ENCODE results near the gene ARHGAP44.

The ARHGAP44 gene

GRCh38 chr17:12815642-12816141, 26.4 kb downstream of the ARHGAP44 start:
- Histone ChIP-seq H3K4me1 (ENCODE audit: control insufficient read depth, insufficient read depth, low read length, unreplicated experiment) (peaks cover 2% of the 10 kb centered on the region), H3K79me2 (ENCODE audit: control insufficient read depth, insufficient read depth, low read length, unreplicated experiment) (no peaks in the 10 kb centered on the region), H3K36me3 (ENCODE audit: insufficient read depth, low read length) (no peaks in the 10 kb centered on the region), H3K27me3 (ENCODE audit: insufficient read depth, low read length) (no peaks in the 10 kb centered on the region), H2AFZ (ENCODE audit: low read length, unreplicated experiment) (no peak overlapping the region), H3K27ac (ENCODE audit: low read depth, low read length) (no peak overlapping the region), H3K4me3 (ENCODE audit: low read depth, low read length) (no peak overlapping the region)

GRCh38 chr17:12821376-12821940, 32.2 kb downstream of the ARHGAP44 start:
- Histone ChIP-seq H3K36me3 (ENCODE audit: insufficient read depth, low read length) (no peaks in the 10 kb centered on the region), H3K27ac (ENCODE audit: low read depth, low read length) (peak overlapping the region; percentile 47), H3K27me3 (ENCODE audit: insufficient read depth, low read length) (no peaks in the 10 kb centered on the region), H3K79me2 (ENCODE audit: control insufficient read depth, insufficient read depth, low read length, unreplicated experiment) (no peaks in the 10 kb centered on the region), H3K4me1 (ENCODE audit: control insufficient read depth, insufficient read depth, low read length, unreplicated experiment) (peaks cover 15% of the 10 kb centered on the region), H2AFZ (ENCODE audit: low read length, unreplicated experiment) (peak overlapping the region; percentile 24), H3K4me3 (ENCODE audit: low read depth, low read length) (peak overlapping the region; percentile 53)

- no peak overlapping the region for H3K27ac ChIP-seq (ENCODE audit: low read depth, low read length)
- no peaks in the 10 kb centered on the region for H3K79me2 ChIP-seq (ENCODE audit: control insufficient read depth, insufficient read depth, low read length, unreplicated experiment)
- H3K4me3 ChIP-seq (ENCODE audit: low read depth, low read length), result no peak overlapping the region
- no peaks in the 10 kb centered on the region for H3K36me3 ChIP-seq (ENCODE audit: insufficient read depth, low read length)
- no peak overlapping the region for H2AFZ ChIP-seq (ENCODE audit: low read length, unreplicated experiment)
- H3K27me3 ChIP-seq (ENCODE audit: insufficient read depth, low read length), result no peaks in the 10 kb centered on the region
- H3K4me1 ChIP-seq (ENCODE audit: control insufficient read depth, insufficient read depth, low read length, unreplicated experiment), result peaks cover 5% of the 10 kb centered on the region
Observed at GRCh38 chr17:12826431-12826830, 37.1 kb downstream of the ARHGAP44 start.

GRCh38 chr17:12830777-12831247, 41.5 kb downstream of the ARHGAP44 start:
- Histone ChIP-seq H3K4me3 (ENCODE audit: low read depth, low read length) (no peak overlapping the region), H3K27me3 (ENCODE audit: insufficient read depth, low read length) (no peaks in the 10 kb centered on the region), H3K79me2 (ENCODE audit: control insufficient read depth, insufficient read depth, low read length, unreplicated experiment) (no peaks in the 10 kb centered on the region), H3K27ac (ENCODE audit: low read depth, low read length) (no peak overlapping the region), H2AFZ (ENCODE audit: low read length, unreplicated experiment) (no peak overlapping the region), H3K36me3 (ENCODE audit: insufficient read depth, low read length) (no peaks in the 10 kb centered on the region), H3K4me1 (ENCODE audit: control insufficient read depth, insufficient read depth, low read length, unreplicated experiment) (no peaks in the 10 kb centered on the region)

- Histone ChIP-seq H3K36me3 (ENCODE audit: insufficient read depth, low read length) (no peaks in the 10 kb centered on the region), H3K27ac (ENCODE audit: low read depth, low read length) (no peak overlapping the region), H2AFZ (ENCODE audit: low read length, unreplicated experiment) (no peak overlapping the region), H3K4me3 (ENCODE audit: low read depth, low read length) (no peak overlapping the region), H3K79me2 (ENCODE audit: control insufficient read depth, insufficient read depth, low read length, unreplicated experiment) (no peaks in the 10 kb centered on the region), H3K4me1 (ENCODE audit: control insufficient read depth, insufficient read depth, low read length, unreplicated experiment) (no peaks in the 10 kb centered on the region), H3K27me3 (ENCODE audit: insufficient read depth, low read length) (no peaks in the 10 kb centered on the region)
Observed at GRCh38 chr17:12831839-12832238, 42.5 kb downstream of the ARHGAP44 start.

GRCh38 chr17:12839042-12839441, 49.7 kb downstream of the ARHGAP44 start:
- Histone ChIP-seq H3K27me3 (ENCODE audit: insufficient read depth, low read length) (no peaks in the 10 kb centered on the region), H3K27ac (ENCODE audit: low read depth, low read length) (no peak overlapping the region), H3K36me3 (ENCODE audit: insufficient read depth, low read length) (no peaks in the 10 kb centered on the region), H3K79me2 (ENCODE audit: control insufficient read depth, insufficient read depth, low read length, unreplicated experiment) (no peaks in the 10 kb centered on the region), H3K4me3 (ENCODE audit: low read depth, low read length) (no peak overlapping the region), H3K4me1 (ENCODE audit: control insufficient read depth, insufficient read depth, low read length, unreplicated experiment) (no peaks in the 10 kb centered on the region), H2AFZ (ENCODE audit: low read length, unreplicated experiment) (no peak overlapping the region)

- Histone ChIP-seq H3K4me3 (ENCODE audit: low read depth, low read length) (no peak overlapping the region), H3K27ac (ENCODE audit: low read depth, low read length) (no peak overlapping the region), H3K4me1 (ENCODE audit: control insufficient read depth, insufficient read depth, low read length, unreplicated experiment) (no peaks in the 10 kb centered on the region), H3K79me2 (ENCODE audit: control insufficient read depth, insufficient read depth, low read length, unreplicated experiment) (no peaks in the 10 kb centered on the region), H3K36me3 (ENCODE audit: insufficient read depth, low read length) (no peaks in the 10 kb centered on the region), H3K27me3 (ENCODE audit: insufficient read depth, low read length) (no peaks in the 10 kb centered on the region), H2AFZ (ENCODE audit: low read length, unreplicated experiment) (no peak overlapping the region)
Observed at GRCh38 chr17:12842936-12843335, 53.6 kb downstream of the ARHGAP44 start.

GRCh38 chr17:12850996-12851395, 61.7 kb downstream of the ARHGAP44 start:
- Histone ChIP-seq H3K36me3 (ENCODE audit: insufficient read depth, low read length) (no peaks in the 10 kb centered on the region), H3K4me1 (ENCODE audit: control insufficient read depth, insufficient read depth, low read length, unreplicated experiment) (peaks cover under 1% of the 10 kb centered on the region), H3K79me2 (ENCODE audit: control insufficient read depth, insufficient read depth, low read length, unreplicated experiment) (no peaks in the 10 kb centered on the region), H3K27me3 (ENCODE audit: insufficient read depth, low read length) (no peaks in the 10 kb centered on the region), H3K4me3 (ENCODE audit: low read depth, low read length) (no peak overlapping the region), H3K27ac (ENCODE audit: low read depth, low read length) (no peak overlapping the region), H2AFZ (ENCODE audit: low read length, unreplicated experiment) (no peak overlapping the region)

GRCh38 chr17:12851901-12852435, 62.7 kb downstream of the ARHGAP44 start:
- Histone ChIP-seq H2AFZ (ENCODE audit: low read length, unreplicated experiment) (no peak overlapping the region), H3K36me3 (ENCODE audit: insufficient read depth, low read length) (no peaks in the 10 kb centered on the region), H3K27me3 (ENCODE audit: insufficient read depth, low read length) (no peaks in the 10 kb centered on the region), H3K79me2 (ENCODE audit: control insufficient read depth, insufficient read depth, low read length, unreplicated experiment) (no peaks in the 10 kb centered on the region), H3K4me1 (ENCODE audit: control insufficient read depth, insufficient read depth, low read length, unreplicated experiment) (peaks cover 3% of the 10 kb centered on the region), H3K27ac (ENCODE audit: low read depth, low read length) (no peak overlapping the region), H3K4me3 (ENCODE audit: low read depth, low read length) (no peak overlapping the region)

- no peak overlapping the region for H2AFZ ChIP-seq (ENCODE audit: low read length, unreplicated experiment)
- peaks cover 5% of the 10 kb centered on the region for H3K4me1 ChIP-seq (ENCODE audit: control insufficient read depth, insufficient read depth, low read length, unreplicated experiment)
- H3K4me3 ChIP-seq (ENCODE audit: low read depth, low read length), result no peak overlapping the region
- H3K27ac ChIP-seq (ENCODE audit: low read depth, low read length), result no peak overlapping the region
- no peaks in the 10 kb centered on the region for H3K27me3 ChIP-seq (ENCODE audit: insufficient read depth, low read length)
- no peaks in the 10 kb centered on the region for H3K79me2 ChIP-seq (ENCODE audit: control insufficient read depth, insufficient read depth, low read length, unreplicated experiment)
- no peaks in the 10 kb centered on the region for H3K36me3 ChIP-seq (ENCODE audit: insufficient read depth, low read length)
Observed at GRCh38 chr17:12853921-12854320, 64.6 kb downstream of the ARHGAP44 start.

GRCh38 chr17:12856416-12856815, 67.1 kb downstream of the ARHGAP44 start:
- H3K4me3 ChIP-seq (ENCODE audit: low read depth, low read length), result no peak overlapping the region
- no peak overlapping the region for H2AFZ ChIP-seq (ENCODE audit: low read length, unreplicated experiment)
- H3K4me1 ChIP-seq (ENCODE audit: control insufficient read depth, insufficient read depth, low read length, unreplicated experiment), result peaks cover 15% of the 10 kb centered on the region
- no peak overlapping the region for H3K27ac ChIP-seq (ENCODE audit: low read depth, low read length)
- H3K36me3 ChIP-seq (ENCODE audit: insufficient read depth, low read length), result no peaks in the 10 kb centered on the region
- H3K27me3 ChIP-seq (ENCODE audit: insufficient read depth, low read length), result no peaks in the 10 kb centered on the region
- no peaks in the 10 kb centered on the region for H3K79me2 ChIP-seq (ENCODE audit: control insufficient read depth, insufficient read depth, low read length, unreplicated experiment)

Data from ACC112 (cell line).